Endodermal cell (in vitro differentiated cells): ENCODE results near the gene IFITM10. TPM values are rescaled to one million over a fixed set of nuclear protein-coding genes. Genes with fewer than 3 reads are reported as not detected.
A peak's percentile ranks its signal among the peaks of the same experiment; 100 is the strongest.

ENCODE experiments used
- DNase-seq: peaks from one replicate; pipeline ENCODE4 v3.0.0-alpha.2; 2017
- H3K27ac ChIP-seq: 2 replicates; pipeline ENCODE4 v1.5.1; 2013; ENCODE audit warnings: mild to moderate bottlenecking, low read depth, low read length, moderate library complexity
- H3K27me3 ChIP-seq: 2 replicates; pipeline ENCODE4 v1.6.1; 2013; ENCODE audit warnings: mild to moderate bottlenecking, low read length, moderate library complexity; ENCODE audit not compliant: insufficient read depth, control insufficient read depth, poor library complexity, severe bottlenecking
- H3K36me3 ChIP-seq: 2 replicates; pipeline ENCODE4 v1.7.0; 2013; ENCODE audit warnings: mild to moderate bottlenecking, low read length, moderate library complexity; ENCODE audit not compliant: control insufficient read depth, insufficient read depth
- H3K4me1 ChIP-seq: one replicate; pipeline ENCODE4 v1.7.0; 2013; ENCODE audit warnings: low read length; ENCODE audit not compliant: control insufficient read depth, insufficient read depth
- H3K4me3 ChIP-seq: 2 replicates; pipeline ENCODE4 v1.5.1; 2013; ENCODE audit warnings: mild to moderate bottlenecking, low read length, moderate library complexity
- H3K9ac ChIP-seq: 2 replicates; pipeline ENCODE4 v1.6.1; 2013; ENCODE audit warnings: mild to moderate bottlenecking, low read length, moderate library complexity; ENCODE audit not compliant: poor library complexity, severe bottlenecking; ENCODE audit errors: extremely low read depth
- H3K9me3 ChIP-seq: 2 replicates; pipeline ENCODE4 v1.6.1; 2013; ENCODE audit warnings: mild to moderate bottlenecking, low read length, moderate library complexity; ENCODE audit not compliant: control insufficient read depth
- H3K27ac Mint-ChIP-seq: 2 replicates; pipeline ENCODE4 v1.8.0; 2020; ENCODE audit warnings: mixed read lengths
- H3K27me3 Mint-ChIP-seq: 2 replicates; pipeline ENCODE4 v1.8.0; 2021; ENCODE audit warnings: mild to moderate bottlenecking, mixed read lengths; ENCODE audit not compliant: insufficient read depth
- H3K36me3 Mint-ChIP-seq: 2 replicates; pipeline ENCODE4 v1.8.0; 2020; ENCODE audit warnings: low read depth, mixed read lengths
- H3K4me1 Mint-ChIP-seq: 2 replicates; pipeline ENCODE4 v1.8.0; 2020; ENCODE audit warnings: mixed read lengths
- H3K4me3 Mint-ChIP-seq: 2 replicates; pipeline ENCODE4 v1.8.0; 2020; ENCODE audit warnings: mild to moderate bottlenecking, moderate library complexity, mixed read lengths
- H3K9me3 Mint-ChIP-seq: 2 replicates; pipeline ENCODE4 v1.8.0; 2020; ENCODE audit warnings: mild to moderate bottlenecking, mixed read lengths
- CTCF ChIP-seq: fragments of 200-600 bp; sonication (generic); conservative IDR thresholded peaks from 2 replicates; pipeline ENCODE4 v1.5.0; 2021; ENCODE audit warnings: antibody characterized with exemption, mild to moderate bottlenecking
- WGBS, 2 experiments: methylation state at CpG; one replicate each; pipeline versions ENCODE4 v1.1.5 to v1.1.7; 2013; ENCODE audit warnings: missing lambda C conversion rate in 2 of 2, mixed read lengths in 1 of 2; ENCODE audit not compliant: insufficient coverage in 1 of 2, insufficient read length in 1 of 2; 5-methylcytosine and 5-hydroxymethylcytosine counted together
- total RNA-seq, 2 donors: library from RNA; stranded (reverse); fragmentation: NEBNext Ultra II Directional in 1 of 2; extraction: Animal tissue kit (Norgen Biotek cat#: 25700) in 1 of 2; gene quantifications; 2 replicates in 1 of 2; 3 replicates in 1 of 2; pipeline ENCODE4 v1.2.1, GENCODE V29; 2021

The IFITM10 gene
- total RNA-seq, 2 donors from 2014 or later = 0.75 to 1.0 TPM

- Histone ChIP-seq H3K27me3 (peaks cover 17% of the 10 kb centered on the region), H3K4me3 (no peak overlapping the region), H3K9ac (no peak overlapping the region), H3K4me1 (no peaks in the 10 kb centered on the region), H3K27ac (no peak overlapping the region), H3K9me3 (no peaks in the 10 kb centered on the region), H3K36me3 (no peaks in the 10 kb centered on the region)
- Mint-ChIP-seq H3K27me3 (peaks cover 49% of the 10 kb centered on the region), H3K4me3 (no peak overlapping the region), H3K27ac (no peak overlapping the region), H3K9me3 (no peaks in the 10 kb centered on the region), H3K4me1 (peaks cover 3% of the 10 kb centered on the region), H3K36me3 (no peaks in the 10 kb centered on the region)
- no peak for TF ChIP-seq CTCF
- peak; percentile 19 for DNase-seq
- WGBS, 2 experiments = 92 to 93% methylated on average over 16 to 25 of the region's 25 CpGs
These were observed 21.3 kb downstream of the IFITM10 start for GRCh38 chr11:1728931-1729691.

- WGBS, 2 experiments = 63 to 66% methylated on average over 2 to 4 of the region's 4 CpGs
These were observed 22.1 kb downstream of the IFITM10 start for GRCh38 chr11:1728301-1728700.

GRCh38 chr11:1727861-1728260 is 22.5 kb downstream of the IFITM10 start:
- no peak overlapping the region for H3K4me3 Mint-ChIP-seq
- peaks cover 14% of the 10 kb centered on the region for H3K27me3 ChIP-seq
- H3K4me1 ChIP-seq = no peaks in the 10 kb centered on the region
- no peak overlapping the region for H3K9ac ChIP-seq
- no peak for DNase-seq
- H3K4me3 ChIP-seq = no peak overlapping the region
- no peaks in the 10 kb centered on the region for H3K36me3 Mint-ChIP-seq
- H3K4me1 Mint-ChIP-seq = peaks cover 3% of the 10 kb centered on the region
- WGBS, 2 experiments = 85 to 100% methylated on average over 1 to 9 of the region's 9 CpGs
- H3K9me3 Mint-ChIP-seq = no peaks in the 10 kb centered on the region
- peaks cover 45% of the 10 kb centered on the region for H3K27me3 Mint-ChIP-seq
- no peaks in the 10 kb centered on the region for H3K36me3 ChIP-seq
- no peaks in the 10 kb centered on the region for H3K9me3 ChIP-seq
- no peak overlapping the region for H3K27ac Mint-ChIP-seq
- TF ChIP-seq CTCF = no peak
- H3K27ac ChIP-seq = no peak overlapping the region

More at GRCh38 chr11:1728301-1728700, 22.1 kb downstream of the IFITM10 start:
- Histone ChIP-seq H3K9me3 (no peaks in the 10 kb centered on the region), H3K4me1 (no peaks in the 10 kb centered on the region), H3K36me3 (no peaks in the 10 kb centered on the region), H3K27ac (no peak overlapping the region), H3K9ac (no peak overlapping the region), H3K27me3 (peaks cover 17% of the 10 kb centered on the region), H3K4me3 (no peak overlapping the region)
- TF ChIP-seq CTCF = no peak
- DNase-seq = no peak
- Mint-ChIP-seq H3K9me3 (no peaks in the 10 kb centered on the region), H3K27me3 (peaks cover 45% of the 10 kb centered on the region), H3K36me3 (no peaks in the 10 kb centered on the region), H3K4me3 (no peak overlapping the region), H3K27ac (no peak overlapping the region), H3K4me1 (peaks cover 3% of the 10 kb centered on the region)
